CD14-positive monocyte (primary cell): ENCODE results near the gene DOCK6. TPM values are rescaled to one million over a fixed set of nuclear protein-coding genes. Genes with fewer than 3 reads are reported as not detected.
A peak's percentile ranks its signal among the peaks of the same experiment; 100 is the strongest.

ENCODE experiments used
- DNase-seq, 3 donors: peaks; one replicate each; pipeline ENCODE4 v3.0.0-alpha.2; 2011 to 2022
- H2AFZ ChIP-seq: 2 replicates; pipeline ENCODE4 v1.6.0; 2012; ENCODE audit warnings: mild to moderate bottlenecking, low read depth, low read length, inconsistent platforms; ENCODE audit not compliant: insufficient read depth, poor library complexity, severe bottlenecking
- H3K27ac ChIP-seq, 2 donors: 1 replicate in 1 of 2; 2 replicates in 1 of 2; pipeline ENCODE4 v1.5.1; 2012 to 2013; ENCODE audit warnings: low read length in 2 of 2, control low read depth in 1 of 2, inconsistent platforms in 1 of 2, low read depth in 1 of 2, mild to moderate bottlenecking in 1 of 2
- H3K27me3 ChIP-seq, 2 donors: one replicate each; pipeline versions ENCODE4 v1.6.0 to v1.6.1; 2011 to 2013; ENCODE audit warnings: low read length in 2 of 2; ENCODE audit not compliant: control insufficient read depth in 2 of 2, insufficient read depth in 2 of 2
- H3K36me3 ChIP-seq, 2 donors: replicated peaks in 1 of 2; 1 replicate in 1 of 2; 2 replicates in 1 of 2; pipeline versions ENCODE4 v1.5.1 to v1.6.1; 2012 to 2013; ENCODE audit warnings: low read length in 2 of 2, control low read depth in 1 of 2, inconsistent platforms in 1 of 2, mild to moderate bottlenecking in 1 of 2; ENCODE audit not compliant: insufficient read depth in 2 of 2, control insufficient read depth in 1 of 2
- H3K4me1 ChIP-seq, 2 donors: 1 replicate in 1 of 2; 2 replicates in 1 of 2; pipeline versions ENCODE4 v1.5.1 to v1.6.1; 2012 to 2013; ENCODE audit warnings: low read length in 2 of 2, control low read depth in 1 of 2, inconsistent platforms in 1 of 2, mild to moderate bottlenecking in 1 of 2, moderate library complexity in 1 of 2; ENCODE audit not compliant: insufficient read depth in 2 of 2, control insufficient read depth in 1 of 2
- H3K4me2 ChIP-seq: replicated peaks from 2 replicates; pipeline ENCODE3; 2012; ENCODE audit warnings: low read length, moderate library complexity, mild to moderate bottlenecking; ENCODE audit not compliant: poor library complexity, severe bottlenecking; ENCODE audit errors: extremely low read depth
- H3K4me3 ChIP-seq, 3 experiments: fragments of 200-600 bp in 1 of 3; sonication (generic) in 1 of 3; replicated peaks in 1 of 3; 1 replicate in 2 of 3; 2 replicates in 1 of 3; pipeline ENCODE4 v1.5.1; 2011 to 2013; ENCODE audit warnings: low read length in 3 of 3, mild to moderate bottlenecking in 3 of 3, control low read depth in 2 of 3, low read depth in 2 of 3, inconsistent platforms in 1 of 3, moderate library complexity in 1 of 3
- H3K79me2 ChIP-seq: 2 replicates; pipeline ENCODE4 v1.6.0; 2012; ENCODE audit warnings: mild to moderate bottlenecking, control low read depth, inconsistent platforms, low read length, moderate library complexity; ENCODE audit not compliant: insufficient read depth
- H3K9ac ChIP-seq: 2 replicates; pipeline ENCODE4 v1.6.0; 2017; ENCODE audit warnings: low read length, mild to moderate bottlenecking; ENCODE audit not compliant: insufficient read depth, poor library complexity, severe bottlenecking
- H3K9me3 ChIP-seq, 2 donors: replicated peaks in 1 of 2; 1 replicate in 1 of 2; 2 replicates in 1 of 2; pipeline versions ENCODE4 v1.5.1 to v1.6.1; 2012 to 2013; ENCODE audit warnings: low read length in 2 of 2, control low read depth in 1 of 2; ENCODE audit not compliant: control insufficient read depth in 1 of 2, insufficient read depth in 1 of 2
- H4K20me1 ChIP-seq: 2 replicates; pipeline ENCODE4 v1.6.0; 2012; ENCODE audit warnings: mild to moderate bottlenecking, low read length, control low read depth, moderate library complexity; ENCODE audit not compliant: insufficient read depth
- H3K27ac Mint-ChIP-seq, 7 donors: one replicate each; pipeline ENCODE4 v1.8.0; 2020; ENCODE audit warnings: mild to moderate bottlenecking in 7 of 7, mixed read lengths in 7 of 7, moderate library complexity in 6 of 7, inconsistent platforms in 2 of 7
- H3K27me3 Mint-ChIP-seq, 3 donors: one replicate each; pipeline ENCODE4 v1.8.0; 2021 to 2022; ENCODE audit warnings: low read depth in 3 of 3, mild to moderate bottlenecking in 3 of 3, mixed read lengths in 3 of 3, moderate library complexity in 3 of 3, inconsistent platforms in 1 of 3
- H3K36me3 Mint-ChIP-seq, 2 donors: one replicate each; pipeline ENCODE4 v1.8.0; 2020; ENCODE audit warnings: mixed read lengths in 2 of 2, inconsistent platforms in 1 of 2, mild to moderate bottlenecking in 1 of 2
- H3K4me1 Mint-ChIP-seq: one replicate; pipeline ENCODE4 v1.8.0; 2020; ENCODE audit warnings: mild to moderate bottlenecking, mixed read lengths
- H3K4me3 Mint-ChIP-seq, 2 donors: one replicate each; pipeline ENCODE4 v1.8.0; 2020; ENCODE audit warnings: mild to moderate bottlenecking in 2 of 2, mixed read lengths in 2 of 2, moderate library complexity in 1 of 2
- H3K9me3 Mint-ChIP-seq, 7 donors: one replicate each; pipeline ENCODE4 v1.8.0; 2020 to 2022; ENCODE audit warnings: mixed read lengths in 7 of 7, mild to moderate bottlenecking in 6 of 7, moderate library complexity in 6 of 7, inconsistent platforms in 2 of 7
- WGBS: methylation state at CpG from one replicate; pipeline ENCODE4 v1.1.5; 2013; ENCODE audit warnings: missing lambda C conversion rate; ENCODE audit not compliant: insufficient coverage; 5-methylcytosine and 5-hydroxymethylcytosine counted together
- intact Hi-C, 2 donors: fragments of 100-400 bp; cut with micrococcal nuclease; formaldehyde crosslinking; loops; one replicate each; pipeline versions ENCODE4 v1.15.0 to v1.15.1; 2023
- polyA plus RNA-seq, 3 donors: library from polyadenylated mRNA; depleted of rRNA in 1 of 3; unstranded in 2 of 3; stranded (reverse) in 1 of 3; fragments of 300-500 nt in 2 of 3; fragments of >200 nt in 1 of 3; fragmentation: Illumina TruSeq in 2 of 3; gene quantifications; 1 replicate in 2 of 3; 2 replicates in 1 of 3; pipeline ENCODE4 v1.2.3, GENCODE V29; 2012 to 2021
- TF ChIP-seq, protein P1 (sequence below): fragments of 200-600 bp; IDR thresholded peaks from one replicate; pipeline ENCODE4 v1.8.0; 2022; ENCODE audit warnings: antibody characterized with exemption, mild to moderate bottlenecking

The DOCK6 gene
- polyA plus RNA-seq, 3 donors, result 0.03 to 0.93 (median 0.18) TPM

DNA sequence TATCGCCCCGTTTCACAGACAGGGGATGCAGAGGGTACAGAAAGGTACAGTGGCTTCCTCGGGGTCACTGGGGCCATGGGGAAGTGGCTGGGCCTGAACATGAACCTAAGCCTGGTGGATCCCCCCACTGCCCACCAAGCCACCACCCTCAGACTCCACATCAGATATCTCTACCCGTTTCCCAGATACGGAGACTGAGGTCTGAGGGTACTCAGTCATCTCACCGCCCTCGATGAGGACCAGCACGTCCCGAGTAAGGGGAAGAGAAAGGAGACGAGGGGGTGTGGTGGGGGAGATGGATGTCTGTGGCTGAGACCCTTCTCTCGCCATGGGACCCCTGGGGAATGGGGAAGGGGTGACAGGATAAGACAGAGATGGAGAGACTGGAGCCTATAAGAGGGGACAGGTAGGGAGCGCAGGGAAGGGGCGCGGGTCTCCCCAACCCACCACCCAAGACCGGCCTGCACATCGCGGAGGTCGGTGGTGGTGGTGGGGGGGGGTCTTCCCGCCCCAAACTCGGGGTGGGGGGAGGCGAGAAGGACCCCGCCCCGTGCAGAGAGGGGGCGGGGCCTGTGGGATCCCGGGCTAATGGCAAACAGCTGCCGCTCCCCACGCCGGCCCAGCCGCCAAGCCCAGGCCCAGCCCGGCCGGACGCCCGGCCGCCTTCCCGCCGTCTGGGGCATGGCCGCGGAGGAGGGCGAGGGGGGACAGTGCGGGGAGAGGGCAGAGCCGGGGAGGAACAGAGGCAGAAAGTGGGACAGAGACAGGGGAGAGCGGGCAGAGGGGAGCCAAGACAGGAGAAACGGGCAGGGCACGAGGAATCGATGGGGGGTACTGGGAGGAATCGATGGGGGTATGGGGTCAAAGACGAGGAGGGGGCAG, 65.7 kb downstream of the DOCK6 start:
- peak overlapping the region; percentile 23 to 76 (median 48) for H3K4me3 ChIP-seq
- intact Hi-C loops, result loop anchor here in 1 of 2 donors (5.0 kb wide), 1 partner anchor 39 kb away; the partner anchor contains the start of gene SPC24
- peak overlapping the region; percentile 83 for H2AFZ ChIP-seq
- H3K36me3 ChIP-seq, result no peaks in the 10 kb centered on the region
- H3K27me3 ChIP-seq, result peaks cover 0 to 5% of the 10 kb centered on the region in 2 donors
- H3K27ac Mint-ChIP-seq, result peak overlapping the region in 2 of 7 donors; percentile 53 to 70
- no peaks in the 10 kb centered on the region for H3K79me2 ChIP-seq
- no peak for DNase-seq
- H3K9me3 ChIP-seq, result peaks cover 0 to 2% of the 10 kb centered on the region in 2 donors
- peak overlapping the region; percentile 36 for H3K9ac ChIP-seq
- H3K4me1 ChIP-seq, result peaks cover 22 to 31% of the 10 kb centered on the region in 2 donors
- H3K4me3 Mint-ChIP-seq, result peak overlapping the region; percentile 76 to 87
- H3K27me3 Mint-ChIP-seq, result peaks cover 0 to 17% (median 7%) of the 10 kb centered on the region in 3 donors
- peaks cover 23% of the 10 kb centered on the region for H3K4me1 Mint-ChIP-seq
- TF ChIP-seq, protein P1, sequence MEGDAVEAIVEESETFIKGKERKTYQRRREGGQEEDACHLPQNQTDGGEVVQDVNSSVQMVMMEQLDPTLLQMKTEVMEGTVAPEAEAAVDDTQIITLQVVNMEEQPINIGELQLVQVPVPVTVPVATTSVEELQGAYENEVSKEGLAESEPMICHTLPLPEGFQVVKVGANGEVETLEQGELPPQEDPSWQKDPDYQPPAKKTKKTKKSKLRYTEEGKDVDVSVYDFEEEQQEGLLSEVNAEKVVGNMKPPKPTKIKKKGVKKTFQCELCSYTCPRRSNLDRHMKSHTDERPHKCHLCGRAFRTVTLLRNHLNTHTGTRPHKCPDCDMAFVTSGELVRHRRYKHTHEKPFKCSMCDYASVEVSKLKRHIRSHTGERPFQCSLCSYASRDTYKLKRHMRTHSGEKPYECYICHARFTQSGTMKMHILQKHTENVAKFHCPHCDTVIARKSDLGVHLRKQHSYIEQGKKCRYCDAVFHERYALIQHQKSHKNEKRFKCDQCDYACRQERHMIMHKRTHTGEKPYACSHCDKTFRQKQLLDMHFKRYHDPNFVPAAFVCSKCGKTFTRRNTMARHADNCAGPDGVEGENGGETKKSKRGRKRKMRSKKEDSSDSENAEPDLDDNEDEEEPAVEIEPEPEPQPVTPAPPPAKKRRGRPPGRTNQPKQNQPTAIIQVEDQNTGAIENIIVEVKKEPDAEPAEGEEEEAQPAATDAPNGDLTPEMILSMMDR, result no peak
- no peak overlapping the region for H3K27ac ChIP-seq
- H3K36me3 Mint-ChIP-seq, result peaks cover 0 to 3% of the 10 kb centered on the region in 2 donors
- no peaks in the 10 kb centered on the region for H4K20me1 ChIP-seq
- 8% methylated on average over 37 of the region's 47 CpGs for WGBS
- H3K9me3 Mint-ChIP-seq, result peaks cover 0 to 6% (median 3%) of the 10 kb centered on the region in 7 donors
- H3K4me2 ChIP-seq, result peak overlapping the region; percentile 95

GRCh38 chr19:11195681-11196080, 66.6 kb downstream of the DOCK6 start:
- Histone ChIP-seq H2AFZ (no peak overlapping the region), H3K27ac (no peak overlapping the region), H3K9me3 (peaks cover 0 to 6% of the 10 kb centered on the region in 2 donors), H3K9ac (no peak overlapping the region), H3K36me3 (no peaks in the 10 kb centered on the region), H3K27me3 (peaks cover 0 to 5% of the 10 kb centered on the region in 2 donors), H3K4me1 (peaks cover 22 to 36% of the 10 kb centered on the region in 2 donors), H3K79me2 (no peaks in the 10 kb centered on the region), H3K4me3 (no peak overlapping the region), H4K20me1 (no peaks in the 10 kb centered on the region), H3K4me2 (no peak overlapping the region)
- intact Hi-C loops, result loop anchor here in 1 of 2 donors (5.0 kb wide), 1 partner anchor 38 kb away; the partner anchor contains the start of gene SPC24
- TF ChIP-seq, protein P1, result no peak
- H3K4me1 Mint-ChIP-seq, result peaks cover 29% of the 10 kb centered on the region
- WGBS, result 91% methylated on average over 8 of the region's 12 CpGs
- H3K4me3 Mint-ChIP-seq, result peak overlapping the region in 1 of 2 donors; percentile 62
- H3K27ac Mint-ChIP-seq, result peak overlapping the region in 1 of 7 donors; percentile 27
- DNase-seq, result no peak
- peaks cover 0 to 17% (median 4%) of the 10 kb centered on the region in 3 donors for H3K27me3 Mint-ChIP-seq
- H3K36me3 Mint-ChIP-seq, result peaks cover 0 to 3% of the 10 kb centered on the region in 2 donors
- peaks cover 0 to 11% (median 4%) of the 10 kb centered on the region in 7 donors for H3K9me3 Mint-ChIP-seq
